Inflammatory macrophage treated with lipopolysaccharide for 4 hours (primary cell): ENCODE data around the gene ETS1.

ENCODE experiments used
- DNase-seq: peaks from one replicate; pipeline ENCODE4 v3.0.0-alpha.2; 2020

The ETS1 gene

DNA sequence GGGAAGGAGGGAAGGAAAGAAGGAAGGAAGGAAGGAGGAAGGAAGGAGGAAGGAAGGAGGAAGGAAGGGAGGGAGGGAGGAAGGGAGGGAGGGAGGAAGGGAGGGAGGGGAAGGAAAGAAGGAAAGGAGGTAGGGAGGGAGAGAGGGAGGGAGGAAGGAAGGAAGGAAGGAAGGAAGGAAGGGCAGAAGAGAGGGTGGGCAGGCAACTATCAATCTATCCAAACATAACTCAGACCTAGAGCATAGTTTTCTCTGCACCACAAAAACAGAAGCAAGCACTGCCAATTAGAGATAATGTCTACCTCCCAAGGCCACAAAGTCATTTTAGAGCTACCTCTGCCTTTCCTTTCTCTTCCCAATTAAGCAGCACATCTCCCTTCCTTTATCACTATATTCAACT is 109.1 kb downstream of the ETS1 start:
- DNase-seq, result no peak

GRCh38 chr11:128477811-128478210 is 109.5 kb downstream of the ETS1 start:
- no peak for DNase-seq

DNA sequence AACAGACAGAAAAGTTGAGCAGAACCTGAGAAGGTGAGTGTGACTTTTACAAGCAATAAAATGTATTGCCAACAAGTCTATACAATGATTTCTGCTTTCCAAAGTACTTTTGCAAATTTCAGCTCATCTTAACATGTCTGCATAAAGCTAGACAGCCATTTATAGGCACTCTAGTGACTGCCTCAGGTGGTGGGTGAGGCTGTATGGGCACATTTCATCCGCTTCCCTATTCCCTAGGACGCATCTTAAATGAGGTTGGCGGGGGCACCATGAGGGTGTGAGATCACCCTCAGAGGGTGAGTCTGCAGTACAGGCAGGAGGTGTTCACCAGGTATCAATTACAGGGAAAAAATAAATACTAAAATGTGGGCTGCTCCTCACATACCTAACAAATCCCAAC is 110.1 kb downstream of the ETS1 start:
- DNase-seq, result no peak

- no peak for DNase-seq
These were observed 110.6 kb downstream of the ETS1 start for GRCh38 chr11:128476729-128477128.

GRCh38 chr11:128476049-128476448 is 111.3 kb downstream of the ETS1 start:
- no peak for DNase-seq

DNA sequence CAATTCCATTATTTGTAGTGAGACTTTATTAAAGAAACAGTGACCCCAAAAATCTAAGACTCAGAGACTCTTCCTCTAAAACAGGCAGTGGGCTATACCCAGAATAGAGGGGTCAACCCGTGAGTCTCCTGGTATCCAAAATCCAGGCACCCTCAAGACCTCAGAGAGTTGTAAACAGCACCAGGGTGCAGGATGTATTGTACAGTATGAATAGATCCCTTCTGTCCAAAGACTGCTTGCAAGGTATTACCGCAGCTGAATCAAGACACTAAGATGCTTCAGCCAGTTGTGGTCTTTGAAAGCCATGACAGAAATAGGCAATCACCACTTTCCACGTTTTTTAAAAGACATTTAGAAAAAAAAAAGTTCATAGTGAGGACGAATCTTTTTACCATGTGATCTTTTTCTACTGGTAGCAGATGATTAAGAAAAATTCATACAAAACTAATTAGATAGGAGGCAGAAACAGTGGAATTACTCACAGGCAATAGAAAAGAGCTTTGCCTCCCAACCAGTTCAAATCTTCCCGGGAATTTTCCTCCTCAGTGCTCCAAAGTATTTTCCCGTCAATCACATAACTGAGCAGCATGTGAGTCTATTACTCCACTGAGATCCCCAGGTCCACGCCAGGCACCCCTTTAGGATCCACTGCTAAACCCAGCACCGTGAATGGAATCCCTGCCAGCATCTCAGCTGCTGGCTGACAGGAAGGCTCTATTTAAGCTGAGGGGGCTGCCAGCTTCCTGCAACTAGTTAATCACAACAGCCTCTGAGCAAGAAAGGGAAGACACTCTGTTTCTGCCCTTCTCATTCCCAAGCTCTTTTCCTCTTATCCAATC is 113.1 kb downstream of the ETS1 start:
- no peak for DNase-seq

GRCh38 chr11:128473636-128474035 is 113.7 kb downstream of the ETS1 start:
- no peak for DNase-seq

GRCh38 chr11:128472128-128473089 is 114.9 kb downstream of the ETS1 start:
- DNase-seq, result no peak

DNA sequence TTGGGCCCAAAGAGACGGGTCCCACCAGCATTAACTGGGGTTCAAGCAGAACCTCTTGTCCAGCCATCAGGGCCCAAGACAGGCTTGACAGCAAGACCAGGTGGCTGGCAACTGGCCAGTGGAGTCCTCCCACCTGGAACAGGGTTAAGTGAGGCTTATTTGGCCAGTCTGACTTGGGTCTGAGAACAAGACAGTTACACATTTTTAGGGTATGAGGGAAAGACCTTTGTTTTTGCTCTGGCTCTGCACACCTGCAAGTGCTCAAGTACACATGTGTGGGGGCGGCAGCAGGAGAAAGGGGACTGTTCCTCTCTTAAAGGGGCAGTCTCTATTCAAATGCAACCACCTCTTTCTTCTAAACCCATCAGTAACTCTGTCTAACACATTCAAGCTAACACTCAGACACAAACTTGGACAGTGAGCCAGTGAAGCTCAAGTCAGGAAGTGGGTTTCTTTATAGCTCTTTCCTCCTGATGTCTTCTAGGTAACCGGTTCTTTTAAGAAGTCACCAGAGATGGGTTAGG is 116.2 kb downstream of the ETS1 start:
- no peak for DNase-seq

DNA sequence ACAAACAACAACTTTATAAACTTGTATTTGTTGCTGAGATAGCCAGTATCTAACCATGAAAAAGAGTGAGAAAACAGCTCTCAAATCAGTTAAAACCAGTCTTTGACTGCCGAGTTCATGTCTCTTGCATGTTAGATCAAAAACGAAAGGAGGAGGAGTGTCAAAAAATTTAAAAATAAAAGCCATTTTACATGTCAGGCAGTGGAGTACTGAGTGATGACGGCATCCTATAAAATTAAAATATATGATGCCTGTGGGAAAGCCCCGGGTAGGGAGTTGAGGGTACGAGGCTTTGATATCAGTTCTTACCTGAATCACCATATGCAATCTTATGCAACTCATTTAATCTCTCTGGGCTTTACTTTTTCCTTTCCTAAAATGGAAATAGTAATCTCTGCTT is 117.3 kb downstream of the ETS1 start:
- DNase-seq, result no peak

DNA sequence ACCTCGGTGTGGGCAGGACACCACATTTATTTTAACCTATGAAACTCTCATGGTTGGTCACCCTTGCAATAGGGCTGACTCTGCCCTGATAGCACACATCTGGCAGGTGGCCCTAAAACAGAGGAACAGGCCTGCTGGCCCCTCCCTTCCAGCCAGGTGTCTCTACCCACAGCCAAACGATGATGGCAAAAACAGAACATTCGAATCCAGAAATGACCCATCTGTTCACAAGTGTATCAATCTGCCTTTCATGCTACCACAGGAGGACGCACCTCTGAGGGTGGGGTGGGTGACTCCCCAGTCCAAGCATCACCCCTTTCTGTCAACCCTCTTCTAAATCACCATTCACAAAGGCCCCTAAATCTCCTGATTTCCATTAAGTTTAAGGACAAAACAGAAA is 118.1 kb downstream of the ETS1 start:
- no peak for DNase-seq

DNA sequence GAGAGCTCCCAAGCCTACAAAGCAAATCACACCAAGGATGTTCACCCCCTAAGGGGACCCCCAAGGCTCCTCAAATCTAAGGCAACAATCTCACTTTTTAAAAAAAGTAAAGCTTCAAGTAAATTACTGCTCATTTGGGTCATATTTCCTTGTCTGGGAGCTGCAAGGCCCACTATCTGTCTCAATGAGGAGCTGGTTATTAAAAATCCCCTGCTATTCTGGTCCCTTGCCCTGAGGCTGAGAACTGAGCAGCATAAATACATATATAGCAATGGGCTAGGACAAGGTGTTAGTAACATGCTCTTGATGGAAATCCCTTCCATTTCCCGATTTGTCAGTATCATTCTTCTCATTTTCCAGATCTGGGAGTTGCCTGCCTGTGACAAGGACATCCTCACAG is 119.2 kb downstream of the ETS1 start:
- no peak for DNase-seq

DNA sequence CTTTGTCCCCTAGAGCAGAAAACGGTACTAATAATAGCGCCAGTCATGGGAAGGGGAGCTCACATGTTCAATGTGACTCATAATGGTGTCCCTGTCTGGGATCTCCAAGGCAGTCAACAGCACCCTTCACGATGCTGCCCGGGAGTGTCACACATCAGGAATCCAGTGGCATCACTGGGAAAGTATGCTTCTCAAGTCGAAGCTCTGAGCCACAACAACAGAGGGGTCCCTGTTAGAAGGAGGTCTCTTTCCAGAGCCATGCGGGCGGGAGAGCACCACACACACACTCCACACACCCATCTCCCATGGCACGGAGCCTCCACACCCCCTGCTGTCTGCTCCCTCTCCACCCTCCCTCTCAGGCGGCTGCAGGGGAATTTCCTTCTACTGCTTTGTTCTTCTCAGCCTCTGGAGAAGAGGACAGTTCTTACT is 119.7 kb downstream of the ETS1 start:
- no peak for DNase-seq

DNA sequence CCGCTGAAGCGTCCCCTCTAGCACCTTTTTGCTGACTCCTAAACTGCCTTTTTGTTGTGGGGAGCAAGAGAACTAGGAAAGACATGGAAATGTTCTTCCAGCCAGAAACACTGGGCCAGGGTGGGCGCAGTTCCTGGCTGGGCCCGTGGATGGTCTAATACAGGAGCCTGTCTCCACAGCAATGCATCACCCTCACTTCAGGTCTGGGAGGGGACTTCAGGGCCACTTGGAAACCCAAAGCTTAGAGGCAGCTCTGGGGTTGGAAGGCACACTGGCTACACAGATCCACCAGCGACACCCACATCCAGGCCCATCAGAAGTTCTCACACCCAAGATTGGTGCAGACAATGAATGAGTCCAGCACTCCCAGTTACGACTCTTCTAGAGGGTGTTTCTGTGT is 120.3 kb downstream of the ETS1 start:
- DNase-seq, result no peak

GRCh38 chr11:128465946-128466705 is 121.2 kb downstream of the ETS1 start:
- DNase-seq, result no peak

- DNase-seq, result no peak
These were observed 121.8 kb downstream of the ETS1 start for GRCh38 chr11:128465531-128465930.

DNA sequence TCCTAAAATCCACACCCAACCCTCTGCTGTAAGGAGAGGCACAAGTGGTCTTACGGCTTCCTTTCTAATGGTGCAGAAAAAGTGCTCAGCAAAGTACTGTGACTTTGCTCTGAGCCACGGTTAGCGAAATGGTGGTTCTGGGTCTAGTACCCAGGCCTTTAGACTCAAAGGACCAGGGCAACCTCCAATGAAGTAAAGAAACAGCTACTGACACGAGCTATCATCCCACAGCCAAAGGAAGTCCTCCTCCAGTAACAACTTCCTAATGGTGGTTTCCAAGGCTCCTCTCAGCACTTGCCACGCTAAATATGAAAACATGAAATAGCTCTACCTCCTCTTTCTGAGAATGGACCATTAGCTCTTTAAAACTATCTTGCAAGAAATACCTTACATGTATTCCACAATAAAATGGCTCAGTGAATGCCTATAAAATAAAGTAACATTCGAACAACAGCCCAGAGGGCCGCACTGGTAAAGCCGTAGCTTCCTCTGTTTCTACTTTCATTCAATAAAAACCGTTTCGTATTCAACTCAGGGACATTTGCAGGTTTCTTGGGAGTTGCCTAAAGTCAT is 122.4 kb downstream of the ETS1 start:
- DNase-seq, result no peak

DNA sequence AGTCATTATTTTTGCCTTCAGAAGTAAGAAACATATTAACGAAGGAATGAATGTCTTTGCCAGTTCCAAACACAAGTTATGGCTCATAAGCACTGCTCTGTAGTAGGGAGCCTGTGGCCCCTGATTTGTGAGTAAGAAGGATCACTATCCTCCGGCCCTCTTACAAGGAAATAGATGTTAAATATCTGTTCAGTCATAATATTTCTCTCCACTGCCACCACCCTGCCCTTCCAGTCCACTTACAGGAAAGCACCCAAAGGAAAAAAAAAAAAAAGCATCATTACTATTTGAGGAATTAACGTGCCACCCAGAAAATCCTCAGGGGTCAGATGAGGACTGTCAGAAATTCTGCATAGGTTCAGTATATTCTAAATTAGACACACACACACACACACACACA is 123.4 kb downstream of the ETS1 start:
- no peak for DNase-seq

DNA sequence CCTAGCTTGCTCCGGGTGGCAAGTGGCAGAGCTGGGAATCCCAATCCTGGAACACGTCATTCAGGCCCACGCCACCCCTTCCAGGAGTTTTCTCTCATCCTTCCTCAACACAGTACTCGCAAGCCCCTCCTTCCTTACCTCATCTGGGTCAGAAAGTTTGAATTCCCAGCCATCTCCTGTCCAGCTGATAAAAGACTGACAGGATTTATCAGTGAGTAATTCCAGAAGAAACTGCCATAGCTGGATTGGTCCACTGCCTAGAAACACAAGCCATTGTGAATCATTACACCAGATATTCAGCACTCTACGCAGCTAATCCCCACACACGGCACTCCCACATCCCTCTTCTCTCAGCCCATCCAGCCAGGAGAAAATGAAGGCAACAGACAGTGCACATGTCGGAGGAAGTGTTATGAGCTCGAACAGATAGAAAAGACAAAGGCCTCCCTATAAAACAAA is 124.0 kb downstream of the ETS1 start:
- no peak for DNase-seq

GRCh38 chr11:128462922-128463321 is 124.4 kb downstream of the ETS1 start:
- DNase-seq, result no peak

- no peak for DNase-seq
These were observed 125.2 kb downstream of the ETS1 start for GRCh38 chr11:128462189-128462588.

GRCh38 chr11:128458321-128458720 is 129.0 kb downstream of the ETS1 start:
- no peak for DNase-seq
